OCI-LY1 (cell line): ENCODE results near the gene SIAH1.
A peak's percentile ranks its signal among the peaks of the same experiment; 100 is the strongest.

Source experiments
- H2AFZ ChIP-seq: fragments of 200-600 bp; sonication (generic), shearing (Covaris generic); 2 replicates; pipeline ENCODE4 v1.6.0; 2014; ENCODE audit warnings: antibody characterized with exemption, mild to moderate bottlenecking, low read length
- H3F3A ChIP-seq: fragments of 200-600 bp; sonication (generic), shearing (Covaris generic); 2 replicates; pipeline ENCODE4 v1.6.0; 2014; ENCODE audit warnings: mild to moderate bottlenecking, antibody characterized with exemption, low read length, moderate library complexity; ENCODE audit not compliant: insufficient read depth
- H3K27ac ChIP-seq: fragments of 200-600 bp; sonication (generic); 2 replicates; pipeline ENCODE4 v1.5.1; 2014; ENCODE audit warnings: low read length, mixed run types, mild to moderate bottlenecking, low read depth; ENCODE audit not compliant: poor library complexity, severe bottlenecking
- H3K27me3 ChIP-seq: fragments of 200-600 bp; sonication (generic); 2 replicates; pipeline ENCODE4 v1.6.0; 2014; ENCODE audit warnings: antibody characterized with exemption, mild to moderate bottlenecking, low read length, moderate library complexity; ENCODE audit not compliant: insufficient read depth
- H3K36me3 ChIP-seq: fragments of 200-600 bp; sonication (generic); 2 replicates; pipeline ENCODE4 v1.6.1; 2014; ENCODE audit warnings: mild to moderate bottlenecking, antibody characterized with exemption, low read length, moderate library complexity, mixed read lengths; ENCODE audit not compliant: insufficient read depth
- H3K4me1 ChIP-seq: fragments of 200-600 bp; sonication (generic); 2 replicates; pipeline ENCODE4 v1.5.1; 2014; ENCODE audit warnings: mild to moderate bottlenecking, low read length, moderate library complexity; ENCODE audit not compliant: insufficient read depth, severe bottlenecking
- H3K4me2 ChIP-seq: fragments of 200-600 bp; sonication (generic), shearing (Covaris generic); 2 replicates; pipeline ENCODE4 v1.6.1; 2014; ENCODE audit warnings: low read length
- H3K4me3 ChIP-seq: fragments of 200-600 bp; sonication (generic); 2 replicates; pipeline ENCODE4 v1.5.1; 2014; ENCODE audit warnings: low read length, low read depth, mild to moderate bottlenecking, mixed read lengths; ENCODE audit not compliant: poor library complexity, severe bottlenecking
- H3K79me2 ChIP-seq: fragments of 200-600 bp; shearing (Covaris generic); 2 replicates; pipeline ENCODE4 v1.6.1; 2016; ENCODE audit warnings: mixed run types, low read length, mixed read lengths; ENCODE audit not compliant: insufficient read depth
- H3K9ac ChIP-seq: fragments of 200-600 bp; sonication (generic), shearing (Covaris generic); 2 replicates; pipeline ENCODE4 v1.6.1; 2014; ENCODE audit warnings: mild to moderate bottlenecking, low read length, mixed read lengths
- H3K9me2 ChIP-seq: fragments of 200-600 bp; sonication (generic), shearing (Covaris generic); 2 replicates; pipeline ENCODE4 v1.6.1; 2014; ENCODE audit warnings: low read depth, mild to moderate bottlenecking, low read length, mixed read lengths
- H3K9me3 ChIP-seq: fragments of 200-600 bp; shearing (Covaris generic); 2 replicates; pipeline ENCODE4 v1.6.1; 2014; ENCODE audit warnings: low read length, mixed read lengths
- H4K20me1 ChIP-seq: fragments of 200-600 bp; sonication (generic), shearing (Covaris generic); 2 replicates; pipeline ENCODE4 v1.6.0; 2016; ENCODE audit warnings: mild to moderate bottlenecking, low read length; ENCODE audit not compliant: insufficient read depth
- EZH2 ChIP-seq: fragments of 200-600 bp; sonication (generic), shearing (Covaris generic); IDR thresholded peaks from 2 replicates; pipeline ENCODE4 v1.8.0; 2017; ENCODE audit warnings: borderline replicate concordance, mixed run types, mild to moderate bottlenecking, antibody characterized with exemption, low read length, moderate library complexity, mixed read lengths
- TF ChIP-seq, protein P1 (sequence below): fragments of 200-600 bp; sonication (generic), shearing (Covaris generic); IDR thresholded peaks from 2 replicates; pipeline ENCODE4 v1.5.1; 2017; ENCODE audit warnings: mild to moderate bottlenecking, antibody characterized with exemption, low read length, moderate library complexity, mixed read lengths

Gene SIAH1

GRCh38 chr16:48392407-48392806 lies 7.2 kb upstream of the SIAH1 start:
- no peaks in the 10 kb centered on the region for H3F3A ChIP-seq
- no peak overlapping the region for H2AFZ ChIP-seq
- no peak for TF ChIP-seq EZH2
- TF ChIP-seq, protein P1, sequence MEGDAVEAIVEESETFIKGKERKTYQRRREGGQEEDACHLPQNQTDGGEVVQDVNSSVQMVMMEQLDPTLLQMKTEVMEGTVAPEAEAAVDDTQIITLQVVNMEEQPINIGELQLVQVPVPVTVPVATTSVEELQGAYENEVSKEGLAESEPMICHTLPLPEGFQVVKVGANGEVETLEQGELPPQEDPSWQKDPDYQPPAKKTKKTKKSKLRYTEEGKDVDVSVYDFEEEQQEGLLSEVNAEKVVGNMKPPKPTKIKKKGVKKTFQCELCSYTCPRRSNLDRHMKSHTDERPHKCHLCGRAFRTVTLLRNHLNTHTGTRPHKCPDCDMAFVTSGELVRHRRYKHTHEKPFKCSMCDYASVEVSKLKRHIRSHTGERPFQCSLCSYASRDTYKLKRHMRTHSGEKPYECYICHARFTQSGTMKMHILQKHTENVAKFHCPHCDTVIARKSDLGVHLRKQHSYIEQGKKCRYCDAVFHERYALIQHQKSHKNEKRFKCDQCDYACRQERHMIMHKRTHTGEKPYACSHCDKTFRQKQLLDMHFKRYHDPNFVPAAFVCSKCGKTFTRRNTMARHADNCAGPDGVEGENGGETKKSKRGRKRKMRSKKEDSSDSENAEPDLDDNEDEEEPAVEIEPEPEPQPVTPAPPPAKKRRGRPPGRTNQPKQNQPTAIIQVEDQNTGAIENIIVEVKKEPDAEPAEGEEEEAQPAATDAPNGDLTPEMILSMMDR = no peak
- H3K9ac ChIP-seq = no peak overlapping the region
- no peaks in the 10 kb centered on the region for H3K36me3 ChIP-seq
- no peaks in the 10 kb centered on the region for H3K9me2 ChIP-seq
- no peaks in the 10 kb centered on the region for H3K79me2 ChIP-seq
- no peaks in the 10 kb centered on the region for H3K27me3 ChIP-seq
- H4K20me1 ChIP-seq = no peaks in the 10 kb centered on the region
- no peak overlapping the region for H3K4me3 ChIP-seq
- no peak overlapping the region for H3K27ac ChIP-seq
- no peaks in the 10 kb centered on the region for H3K9me3 ChIP-seq
- H3K4me1 ChIP-seq = no peaks in the 10 kb centered on the region
- H3K4me2 ChIP-seq = no peak overlapping the region

DNA sequence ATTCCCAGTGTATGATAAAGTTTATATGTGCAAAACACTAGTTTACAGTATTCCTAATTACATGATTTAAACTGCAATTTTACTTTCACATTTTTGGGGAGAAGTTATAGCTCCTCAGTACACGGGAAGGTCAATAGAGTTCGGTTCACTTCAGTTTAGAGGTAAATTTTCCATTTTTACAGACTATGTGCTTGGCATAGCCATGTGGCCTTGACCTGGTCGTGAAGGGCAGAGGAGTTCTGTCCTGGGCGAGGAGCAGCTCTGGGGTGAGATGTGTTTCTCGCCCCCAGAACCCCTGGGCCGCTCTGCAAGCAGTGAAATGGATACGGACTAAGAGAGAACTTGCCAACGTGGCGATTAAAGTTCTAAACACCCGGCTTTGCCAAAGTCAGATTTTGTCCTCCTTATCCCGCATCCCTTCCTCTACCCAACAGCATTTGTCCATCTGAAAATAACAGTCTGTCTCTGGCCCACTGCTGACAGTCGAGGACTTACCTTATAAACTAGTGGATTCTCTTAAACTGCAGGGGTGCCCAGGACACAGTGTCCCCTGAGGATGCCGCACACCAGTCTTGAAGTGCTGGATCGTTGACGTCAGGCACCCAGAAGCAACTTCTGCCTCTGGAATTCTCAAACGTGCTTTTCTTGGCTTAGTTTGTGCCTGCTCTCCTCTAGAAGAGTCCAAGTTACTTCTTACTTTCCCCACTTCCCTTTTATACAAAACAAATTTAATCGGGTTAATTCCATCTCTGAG lies 1.5 kb upstream of the SIAH1 start:
- Histone ChIP-seq H3K4me1 (peaks cover 19% of the 10 kb centered on the region), H3K27me3 (no peaks in the 10 kb centered on the region), H3K9ac (no peak overlapping the region), H3K36me3 (no peaks in the 10 kb centered on the region), H3K9me2 (no peaks in the 10 kb centered on the region), H3F3A (no peaks in the 10 kb centered on the region), H3K9me3 (no peaks in the 10 kb centered on the region), H2AFZ (no peak overlapping the region), H3K4me3 (no peak overlapping the region), H3K79me2 (peaks cover 28% of the 10 kb centered on the region), H3K27ac (no peak overlapping the region), H3K4me2 (no peak overlapping the region), H4K20me1 (no peaks in the 10 kb centered on the region)
- no peak for TF ChIP-seq EZH2
- TF ChIP-seq, protein P1 = no peak

DNA sequence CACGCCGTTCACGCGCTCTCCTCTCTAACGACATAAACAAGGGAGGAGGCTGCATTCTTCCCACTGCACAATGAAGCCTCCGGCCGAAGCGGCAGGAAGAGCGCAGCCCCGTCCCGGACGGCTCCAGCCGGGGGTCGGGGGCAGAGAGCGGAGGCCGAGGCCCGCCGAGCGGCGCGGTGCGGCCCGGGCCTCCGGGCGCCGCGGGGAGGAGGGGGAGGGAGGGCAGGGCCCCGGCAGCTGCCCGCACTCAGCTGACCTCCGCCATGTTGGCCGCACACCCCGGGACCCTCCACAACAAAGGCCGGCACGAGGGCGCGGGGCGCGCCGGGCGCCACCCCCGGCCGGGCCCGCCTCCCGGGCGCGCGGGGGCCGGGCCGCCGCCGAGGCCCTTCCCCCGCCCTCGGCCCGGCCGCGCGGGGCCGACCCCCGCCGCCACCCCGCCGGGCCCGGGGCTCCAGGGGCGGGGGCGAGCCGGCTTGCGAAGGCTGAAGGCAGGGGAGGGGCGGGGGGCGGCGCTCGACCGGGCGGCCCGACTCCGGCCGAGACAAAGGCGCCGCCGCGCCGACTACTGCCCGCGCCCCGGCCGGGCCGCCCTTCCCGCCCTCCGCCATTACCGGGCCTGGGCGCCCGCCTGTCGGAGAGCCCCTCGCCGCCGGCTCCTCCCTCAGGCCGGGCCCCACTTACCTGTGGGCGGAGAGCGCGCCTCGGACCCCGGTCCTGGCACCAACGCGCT lies 527 bp downstream of the SIAH1 start:
- peak overlapping the region; percentile 91 for H3K4me2 ChIP-seq
- TF ChIP-seq, protein P1 = no peak
- no peak for TF ChIP-seq EZH2
- H3K27me3 ChIP-seq = no peaks in the 10 kb centered on the region
- no peaks in the 10 kb centered on the region for H3F3A ChIP-seq
- peaks cover 27% of the 10 kb centered on the region for H3K4me1 ChIP-seq
- no peaks in the 10 kb centered on the region for H4K20me1 ChIP-seq
- peak overlapping the region; percentile 91 for H3K9ac ChIP-seq
- peaks cover 48% of the 10 kb centered on the region for H3K79me2 ChIP-seq
- peak overlapping the region; percentile 72 for H3K4me3 ChIP-seq
- no peaks in the 10 kb centered on the region for H3K9me3 ChIP-seq
- H3K27ac ChIP-seq = peak overlapping the region; percentile 30
- H3K9me2 ChIP-seq = no peaks in the 10 kb centered on the region
- no peaks in the 10 kb centered on the region for H3K36me3 ChIP-seq
- no peak overlapping the region for H2AFZ ChIP-seq
